ENCODE results near the gene PTPN4. TPM values are rescaled to one million over a fixed set of nuclear protein-coding genes. Genes with fewer than 3 reads are reported as not detected.

The PTPN4 gene
- total RNA-seq, 4 donors from 2014 or later = 9.6 to 30.1 (median 18.4) TPM

GRCh38 chr2:119852214-119852613, 92.5 kb downstream of the PTPN4 start:
- Histone ChIP-seq H3K9me3 (peaks cover 0 to 27% (median 23%) of the 10 kb centered on the region in 3 donors), H3K27me3 (no peaks in the 10 kb centered on the region), H3K4me1 (peaks cover 0 to 15% (median 0%) of the 10 kb centered on the region in 3 donors), H3K27ac (no peak overlapping the region), H3K36me3 (peaks cover 0 to 12% (median 0%) of the 10 kb centered on the region in 3 donors), H3K4me3 (no peak overlapping the region)
- no peak for DNase-seq
- 93 to 94% methylated on average over 6 of the region's 6 CpGs for WGBS, 2 donors
- TF ChIP-seq POLR2A (IDR thresholded peaks at IDR 0.05) (no peak), CTCF (IDR thresholded peaks at IDR 0.05) (no peak)
- intact Hi-C loops (cut with DNase I) = no loop called here

- Histone ChIP-seq H3K36me3 (peaks cover 0 to 12% (median 0%) of the 10 kb centered on the region in 3 donors), H3K27ac (no peak overlapping the region), H3K4me1 (peaks cover 0 to 18% (median 0%) of the 10 kb centered on the region in 3 donors), H3K9me3 (peaks cover 0 to 27% (median 23%) of the 10 kb centered on the region in 3 donors), H3K27me3 (no peaks in the 10 kb centered on the region), H3K4me3 (no peak overlapping the region)
- TF ChIP-seq CTCF (IDR thresholded peaks at IDR 0.05) (no peak), POLR2A (IDR thresholded peaks at IDR 0.05) (no peak)
- 98 to 100% methylated on average over 8 of the region's 8 CpGs for WGBS, 2 donors
- intact Hi-C loops (cut with DNase I) = no loop called here
- DNase-seq = no peak
These were observed 94.2 kb downstream of the PTPN4 start for GRCh38 chr2:119853777-119854399.

- DNase-seq = no peak
- WGBS, 2 donors = 26 to 72% methylated on average over 2 of the region's 2 CpGs
- no peak overlapping the region for H3K27ac ChIP-seq
- H3K9me3 ChIP-seq = peaks cover 0 to 22% (median 20%) of the 10 kb centered on the region in 3 donors
- H3K36me3 ChIP-seq = peaks cover 0 to 10% (median 0%) of the 10 kb centered on the region in 3 donors
- intact Hi-C loops (cut with DNase I) = no loop called here
- no peak overlapping the region for H3K4me3 ChIP-seq
- TF ChIP-seq CTCF (IDR thresholded peaks at IDR 0.05) = no peak
- no peak for TF ChIP-seq POLR2A (IDR thresholded peaks at IDR 0.05)
- H3K27me3 ChIP-seq = no peaks in the 10 kb centered on the region
- H3K4me1 ChIP-seq = peaks cover 0 to 15% (median 0%) of the 10 kb centered on the region in 3 donors
These were observed 96.8 kb downstream of the PTPN4 start for GRCh38 chr2:119856469-119856901.

DNA sequence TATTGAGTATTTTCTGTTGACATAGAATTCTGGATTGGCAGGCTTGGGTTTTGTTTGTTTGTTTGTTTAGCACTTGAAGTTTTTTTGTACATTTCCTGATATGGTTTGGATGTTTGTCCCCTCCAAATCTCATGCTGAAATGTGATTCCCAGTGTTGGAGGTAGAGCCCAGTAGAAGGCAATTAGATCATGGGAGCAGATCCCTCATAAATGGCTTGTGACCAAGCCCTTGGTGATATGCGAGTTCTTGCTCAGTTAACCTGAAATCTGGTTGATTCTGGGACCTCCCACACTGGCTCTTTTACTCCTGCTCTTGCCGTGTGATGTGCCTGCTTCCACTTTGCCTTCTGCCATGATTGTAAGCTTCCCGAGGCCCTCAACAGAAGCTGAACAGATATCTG, 98.0 kb downstream of the PTPN4 start:
- no peak overlapping the region for H3K27ac ChIP-seq
- H3K4me3 ChIP-seq = no peak overlapping the region
- DNase-seq = no peak
- no peaks in the 10 kb centered on the region for H3K36me3 ChIP-seq
- 87 to 91% methylated on average over 3 of the region's 3 CpGs for WGBS, 2 donors
- peaks cover 0 to 20% (median 0%) of the 10 kb centered on the region in 3 donors for H3K4me1 ChIP-seq
- TF ChIP-seq CTCF (IDR thresholded peaks at IDR 0.05) = no peak
- TF ChIP-seq POLR2A (IDR thresholded peaks at IDR 0.05) = no peak
- H3K27me3 ChIP-seq = no peaks in the 10 kb centered on the region
- intact Hi-C loops (cut with DNase I) = no loop called here
- peaks cover 0 to 9% (median 7%) of the 10 kb centered on the region in 3 donors for H3K9me3 ChIP-seq

GRCh38 chr2:119859528-119859927, 99.8 kb downstream of the PTPN4 start:
- DNase-seq = no peak
- Histone ChIP-seq H3K4me1 (peaks cover 0 to 20% (median 0%) of the 10 kb centered on the region in 3 donors), H3K36me3 (no peaks in the 10 kb centered on the region), H3K9me3 (no peaks in the 10 kb centered on the region), H3K27ac (no peak overlapping the region), H3K4me3 (no peak overlapping the region), H3K27me3 (no peaks in the 10 kb centered on the region)
- intact Hi-C loops (cut with DNase I) = no loop called here
- 69 to 98% methylated on average over 4 of the region's 4 CpGs for WGBS, 2 donors
- TF ChIP-seq POLR2A (IDR thresholded peaks at IDR 0.05) = no peak
- TF ChIP-seq CTCF (IDR thresholded peaks at IDR 0.05) = no peak

Measured in esophagus squamous epithelium (tissue), 5 donors.